K562 (cell line): Measurements from ENCODE around the gene PRR16.

ENCODE experiments used
- NFRKB ChIP-seq: fragments of 450-650 bp; IDR thresholded peaks from 2 replicates; pipeline ENCODE4 v1.6.1; 2016; ENCODE audit warnings: low read depth
- RBBP5 ChIP-seq: fragments of 200-600 bp; sonication (generic); IDR thresholded peaks from 2 replicates; pipeline ENCODE4 v1.6.1; 2012; ENCODE audit warnings: borderline replicate concordance, mild to moderate bottlenecking, low read length, control low read depth, inconsistent platforms; ENCODE audit not compliant: insufficient read depth, poor library complexity, severe bottlenecking
- TF ChIP-seq, protein P1 (sequence below), 3 experiments: IDR thresholded peaks in 2 of 3; conservative IDR thresholded peaks in 1 of 3; 2 replicates each; pipeline ENCODE4 v1.5.1; 2011 to 2012; ENCODE audit warnings: low read length in 3 of 3, mild to moderate bottlenecking in 3 of 3, control low read depth in 2 of 3, improper control_type of control experiment in 1 of 3, inconsistent platforms in 1 of 3, low read depth in 1 of 3, mixed read lengths in 1 of 3, moderate library complexity in 1 of 3; ENCODE audit not compliant: insufficient read depth in 2 of 3

DNA sequence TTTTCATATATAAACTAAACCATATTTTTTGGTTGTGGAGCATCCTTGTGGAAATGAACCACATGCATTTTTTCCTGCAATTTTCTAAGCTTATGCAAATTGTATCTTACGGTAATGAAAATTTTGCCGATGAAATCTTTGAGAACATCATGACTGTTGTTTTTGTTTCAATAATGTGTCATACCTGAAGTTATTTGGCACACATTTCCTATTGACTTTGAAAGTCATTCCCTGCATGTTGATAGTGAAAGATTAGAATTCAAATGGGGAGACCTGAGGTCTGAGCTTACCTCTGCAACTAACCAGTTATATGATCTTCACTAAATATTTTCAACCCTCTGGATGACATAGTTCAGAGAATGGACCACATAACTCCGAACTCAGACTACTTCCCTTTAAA is 88.5 kb downstream of the PRR16 start:
- TF ChIP-seq RBBP5, result no peak
- no peak for TF ChIP-seq NFRKB
- TF ChIP-seq, protein P1, sequence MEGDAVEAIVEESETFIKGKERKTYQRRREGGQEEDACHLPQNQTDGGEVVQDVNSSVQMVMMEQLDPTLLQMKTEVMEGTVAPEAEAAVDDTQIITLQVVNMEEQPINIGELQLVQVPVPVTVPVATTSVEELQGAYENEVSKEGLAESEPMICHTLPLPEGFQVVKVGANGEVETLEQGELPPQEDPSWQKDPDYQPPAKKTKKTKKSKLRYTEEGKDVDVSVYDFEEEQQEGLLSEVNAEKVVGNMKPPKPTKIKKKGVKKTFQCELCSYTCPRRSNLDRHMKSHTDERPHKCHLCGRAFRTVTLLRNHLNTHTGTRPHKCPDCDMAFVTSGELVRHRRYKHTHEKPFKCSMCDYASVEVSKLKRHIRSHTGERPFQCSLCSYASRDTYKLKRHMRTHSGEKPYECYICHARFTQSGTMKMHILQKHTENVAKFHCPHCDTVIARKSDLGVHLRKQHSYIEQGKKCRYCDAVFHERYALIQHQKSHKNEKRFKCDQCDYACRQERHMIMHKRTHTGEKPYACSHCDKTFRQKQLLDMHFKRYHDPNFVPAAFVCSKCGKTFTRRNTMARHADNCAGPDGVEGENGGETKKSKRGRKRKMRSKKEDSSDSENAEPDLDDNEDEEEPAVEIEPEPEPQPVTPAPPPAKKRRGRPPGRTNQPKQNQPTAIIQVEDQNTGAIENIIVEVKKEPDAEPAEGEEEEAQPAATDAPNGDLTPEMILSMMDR (IDR thresholded peaks at IDR 0.05 in 2 of 3, conservative IDR thresholded peaks at IDR 0.05 in 1 of 3; ENCODE audit: insufficient read depth in 2 of 3, low read depth in 1 of 3, low read length in 3 of 3), result no peak
